GM12801 (cell line): ENCODE results near the gene PEAK1.

Source experiments
- CTCF ChIP-seq: IDR thresholded peaks from one replicate; pipeline ENCODE4 v1.5.1; 2011; ENCODE audit warnings: control low read depth; ENCODE audit not compliant: insufficient read length; ENCODE audit errors: extremely low read depth

The PEAK1 gene

DNA sequence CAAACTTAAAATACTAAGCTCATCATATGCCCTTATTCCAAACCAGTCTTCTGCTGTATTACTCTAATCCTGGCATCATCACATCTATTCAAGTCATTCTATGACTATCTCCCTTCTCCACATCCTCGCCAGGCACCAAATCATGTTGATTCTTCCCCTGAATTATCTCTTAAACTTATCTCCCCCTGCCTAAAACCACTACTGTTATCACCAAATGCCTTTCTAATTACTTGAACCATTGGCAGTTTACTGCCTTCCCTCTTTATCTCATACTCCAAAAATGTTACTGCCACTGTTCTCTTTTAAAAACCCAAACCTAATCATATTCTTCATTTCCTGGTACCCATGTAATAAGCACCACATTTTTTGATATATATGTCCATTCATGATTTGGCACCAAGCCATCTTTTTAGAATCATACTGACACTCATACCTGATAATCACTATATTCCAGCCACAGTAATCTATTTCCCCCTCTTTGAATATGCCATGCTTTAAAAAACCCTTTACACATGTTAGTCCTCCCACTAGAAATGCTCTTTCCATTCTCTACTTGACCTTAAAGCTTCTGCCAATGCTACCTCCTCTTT is 126.8 kb downstream of the PEAK1 start:
- TF ChIP-seq CTCF = no peak

DNA sequence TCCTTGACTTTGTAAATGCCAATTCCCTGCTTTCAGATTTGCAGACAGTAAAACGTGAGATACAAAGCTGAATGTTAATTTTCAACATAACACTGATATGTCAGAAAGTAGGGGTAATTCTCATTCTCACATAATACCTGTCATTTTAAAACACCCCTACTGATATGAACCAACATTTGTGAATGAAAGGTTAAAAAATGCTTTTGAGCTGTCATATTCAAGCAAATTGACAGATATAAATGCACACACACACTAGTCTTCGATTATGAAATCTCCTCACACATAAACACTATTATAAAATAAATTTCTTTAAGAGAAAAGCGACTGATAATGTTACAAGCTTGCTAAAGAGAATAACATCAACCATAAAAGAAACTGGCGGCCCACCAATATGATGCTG is 128.8 kb downstream of the PEAK1 start:
- TF ChIP-seq CTCF = no peak

DNA sequence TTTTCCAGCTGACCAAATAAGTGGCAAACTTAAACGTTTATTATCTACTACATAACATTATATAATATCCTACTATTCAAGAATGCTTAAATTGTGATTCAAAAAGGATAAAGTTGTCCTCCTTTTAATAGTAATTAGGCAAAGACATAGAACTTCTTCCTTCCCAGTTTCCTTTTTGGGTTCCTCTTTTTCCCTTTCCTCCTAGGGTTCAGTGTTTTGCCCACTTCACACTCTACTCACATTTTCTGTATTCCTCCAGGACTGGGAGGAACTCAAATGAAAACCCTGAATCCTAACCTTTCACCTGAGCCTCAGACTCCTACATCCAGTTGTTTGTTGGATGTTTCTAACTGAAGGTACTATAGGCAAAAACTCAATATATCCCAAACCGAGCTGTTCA is 132.5 kb downstream of the PEAK1 start:
- TF ChIP-seq CTCF = no peak

GRCh38 chr15:77285057-77285997 is 134.6 kb downstream of the PEAK1 start:
- TF ChIP-seq CTCF = no peak

GRCh38 chr15:77282333-77282732 is 137.6 kb downstream of the PEAK1 start:
- no peak for TF ChIP-seq CTCF

GRCh38 chr15:77276943-77277342 is 143.0 kb downstream of the PEAK1 start:
- no peak for TF ChIP-seq CTCF

GRCh38 chr15:77276096-77276495 is 143.8 kb downstream of the PEAK1 start:
- TF ChIP-seq CTCF = no peak
